Medulla oblongata (tissue), 1 donor: ENCODE data around the gene ZNF138.
A peak's percentile ranks its signal among the peaks of the same experiment; 100 is the strongest.

Source experiments
- DNase-seq: peaks from one replicate; pipeline ENCODE4 v3.0.0-alpha.2; 2015; ENCODE audit errors: extremely low spot score

ZNF138 gene

GRCh38 chr7:64875658-64876406, 81.6 kb downstream of the ZNF138 start:
- no peak for DNase-seq

GRCh38 chr7:64876792-64877713, 82.8 kb downstream of the ZNF138 start:
- DNase-seq = peak; percentile 60

GRCh38 chr7:64877714-64878610, 83.7 kb downstream of the ZNF138 start:
- no peak for DNase-seq

- no peak for DNase-seq
These were observed 84.5 kb downstream of the ZNF138 start for GRCh38 chr7:64878684-64879083.

- DNase-seq = no peak
These were observed 85.0 kb downstream of the ZNF138 start for GRCh38 chr7:64879086-64879730.

GRCh38 chr7:64879800-64880199, 85.6 kb downstream of the ZNF138 start:
- no peak for DNase-seq

- no peak for DNase-seq
These were observed 86.4 kb downstream of the ZNF138 start for GRCh38 chr7:64880322-64881297.

GRCh38 chr7:64881461-64882287, 87.4 kb downstream of the ZNF138 start:
- DNase-seq = no peak

GRCh38 chr7:64882341-64883112, 88.3 kb downstream of the ZNF138 start:
- DNase-seq = peak; percentile 84
